Endodermal cell (in vitro differentiated cells): ENCODE results near the gene ZFTA. TPM values are rescaled to one million over a fixed set of nuclear protein-coding genes. Genes with fewer than 3 reads are reported as not detected.

ENCODE experiments used
- DNase-seq: peaks from one replicate; pipeline ENCODE4 v3.0.0-alpha.2; 2017
- H3K27ac ChIP-seq: 2 replicates; pipeline ENCODE4 v1.5.1; 2013; ENCODE audit warnings: mild to moderate bottlenecking, low read depth, low read length, moderate library complexity
- H3K27me3 ChIP-seq: 2 replicates; pipeline ENCODE4 v1.6.1; 2013; ENCODE audit warnings: mild to moderate bottlenecking, low read length, moderate library complexity; ENCODE audit not compliant: insufficient read depth, control insufficient read depth, poor library complexity, severe bottlenecking
- H3K36me3 ChIP-seq: 2 replicates; pipeline ENCODE4 v1.7.0; 2013; ENCODE audit warnings: mild to moderate bottlenecking, low read length, moderate library complexity; ENCODE audit not compliant: control insufficient read depth, insufficient read depth
- H3K4me1 ChIP-seq: one replicate; pipeline ENCODE4 v1.7.0; 2013; ENCODE audit warnings: low read length; ENCODE audit not compliant: control insufficient read depth, insufficient read depth
- H3K4me3 ChIP-seq: 2 replicates; pipeline ENCODE4 v1.5.1; 2013; ENCODE audit warnings: mild to moderate bottlenecking, low read length, moderate library complexity
- H3K9ac ChIP-seq: 2 replicates; pipeline ENCODE4 v1.6.1; 2013; ENCODE audit warnings: mild to moderate bottlenecking, low read length, moderate library complexity; ENCODE audit not compliant: poor library complexity, severe bottlenecking; ENCODE audit errors: extremely low read depth
- H3K9me3 ChIP-seq: 2 replicates; pipeline ENCODE4 v1.6.1; 2013; ENCODE audit warnings: mild to moderate bottlenecking, low read length, moderate library complexity; ENCODE audit not compliant: control insufficient read depth
- H3K27ac Mint-ChIP-seq: 2 replicates; pipeline ENCODE4 v1.8.0; 2020; ENCODE audit warnings: mixed read lengths
- H3K27me3 Mint-ChIP-seq: 2 replicates; pipeline ENCODE4 v1.8.0; 2021; ENCODE audit warnings: mild to moderate bottlenecking, mixed read lengths; ENCODE audit not compliant: insufficient read depth
- H3K36me3 Mint-ChIP-seq: 2 replicates; pipeline ENCODE4 v1.8.0; 2020; ENCODE audit warnings: low read depth, mixed read lengths
- H3K4me1 Mint-ChIP-seq: 2 replicates; pipeline ENCODE4 v1.8.0; 2020; ENCODE audit warnings: mixed read lengths
- H3K4me3 Mint-ChIP-seq: 2 replicates; pipeline ENCODE4 v1.8.0; 2020; ENCODE audit warnings: mild to moderate bottlenecking, moderate library complexity, mixed read lengths
- H3K9me3 Mint-ChIP-seq: 2 replicates; pipeline ENCODE4 v1.8.0; 2020; ENCODE audit warnings: mild to moderate bottlenecking, mixed read lengths
- CTCF ChIP-seq: fragments of 200-600 bp; sonication (generic); conservative IDR thresholded peaks from 2 replicates; pipeline ENCODE4 v1.5.0; 2021; ENCODE audit warnings: antibody characterized with exemption, mild to moderate bottlenecking
- whole genome bisulfite sequencing, 2 experiments: methylation state at CpG; one replicate each; pipeline versions ENCODE4 v1.1.5 to v1.1.7; 2013; ENCODE audit warnings: missing lambda C conversion rate in 2 of 2, mixed read lengths in 1 of 2; ENCODE audit not compliant: insufficient coverage in 1 of 2, insufficient read length in 1 of 2; 5-methylcytosine and 5-hydroxymethylcytosine counted together
- total RNA-seq, 2 donors: library from RNA; stranded (reverse); fragmentation: NEBNext Ultra II Directional in 1 of 2; extraction: Animal tissue kit (Norgen Biotek cat#: 25700) in 1 of 2; gene quantifications; 2 replicates in 1 of 2; 3 replicates in 1 of 2; pipeline ENCODE4 v1.2.1, GENCODE V29; 2021

ZFTA gene
- total RNA-seq, 2 donors from 2014 or later: 31.9 to 38.0 TPM

DNA sequence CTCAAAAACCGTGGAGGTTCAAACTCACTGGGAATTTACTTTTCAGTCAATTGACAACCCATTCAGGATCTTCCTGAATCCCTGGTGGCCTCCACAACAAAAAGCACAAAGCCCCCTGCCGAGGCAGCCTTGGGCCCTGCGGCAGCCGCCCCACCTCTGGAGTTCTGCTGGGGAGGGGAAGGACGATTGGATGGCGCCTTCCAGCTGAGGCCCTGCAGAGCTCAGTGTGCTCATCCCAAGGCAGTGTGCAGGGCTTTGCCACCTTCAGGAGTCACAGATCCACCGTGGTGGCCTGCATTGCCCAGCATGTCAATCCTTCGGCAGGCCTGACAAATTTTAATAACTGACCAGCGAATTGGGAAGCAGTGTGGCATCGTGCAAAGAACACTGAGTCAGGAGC lies 7.4 kb downstream of the ZFTA start:
- DNase-seq: peak; percentile 92
- H3K4me1 ChIP-seq: peaks cover 8% of the 10 kb centered on the region
- peak overlapping the region; percentile 90 for H3K27ac Mint-ChIP-seq
- H3K4me3 ChIP-seq: peak overlapping the region; percentile 82
- peaks cover 43% of the 10 kb centered on the region for H3K36me3 Mint-ChIP-seq
- H3K9me3 ChIP-seq: no peaks in the 10 kb centered on the region
- peak overlapping the region; percentile 84 for H3K27ac ChIP-seq
- no peaks in the 10 kb centered on the region for H3K27me3 Mint-ChIP-seq
- H3K9ac ChIP-seq: peak overlapping the region; percentile 19
- TF ChIP-seq CTCF: no peak
- no peaks in the 10 kb centered on the region for H3K27me3 ChIP-seq
- peaks cover 34% of the 10 kb centered on the region for H3K36me3 ChIP-seq
- H3K4me3 Mint-ChIP-seq: peak overlapping the region; percentile 89
- WGBS, 2 experiments: 9 to 15% methylated on average over 4 to 10 of the region's 10 CpGs
- H3K4me1 Mint-ChIP-seq: peaks cover 29% of the 10 kb centered on the region
- H3K9me3 Mint-ChIP-seq: no peaks in the 10 kb centered on the region

GRCh38 chr11:63760487-63761079 lies 8.0 kb downstream of the ZFTA start:
- Mint-ChIP-seq H3K4me1 (peaks cover 29% of the 10 kb centered on the region), H3K36me3 (peaks cover 46% of the 10 kb centered on the region), H3K27me3 (no peaks in the 10 kb centered on the region), H3K27ac (peak overlapping the region; percentile 90), H3K9me3 (no peaks in the 10 kb centered on the region), H3K4me3 (peak overlapping the region; percentile 89)
- H3K9me3 ChIP-seq: no peaks in the 10 kb centered on the region
- H3K9ac ChIP-seq: no peak overlapping the region
- peak; percentile 52 for DNase-seq
- no peaks in the 10 kb centered on the region for H3K27me3 ChIP-seq
- peaks cover 32% of the 10 kb centered on the region for H3K36me3 ChIP-seq
- H3K4me1 ChIP-seq: peaks cover 8% of the 10 kb centered on the region
- 50 to 62% methylated on average over 5 of the region's 5 CpGs for WGBS, 2 experiments
- no peak overlapping the region for H3K27ac ChIP-seq
- no peak for TF ChIP-seq CTCF
- H3K4me3 ChIP-seq: peak overlapping the region; percentile 82

DNA sequence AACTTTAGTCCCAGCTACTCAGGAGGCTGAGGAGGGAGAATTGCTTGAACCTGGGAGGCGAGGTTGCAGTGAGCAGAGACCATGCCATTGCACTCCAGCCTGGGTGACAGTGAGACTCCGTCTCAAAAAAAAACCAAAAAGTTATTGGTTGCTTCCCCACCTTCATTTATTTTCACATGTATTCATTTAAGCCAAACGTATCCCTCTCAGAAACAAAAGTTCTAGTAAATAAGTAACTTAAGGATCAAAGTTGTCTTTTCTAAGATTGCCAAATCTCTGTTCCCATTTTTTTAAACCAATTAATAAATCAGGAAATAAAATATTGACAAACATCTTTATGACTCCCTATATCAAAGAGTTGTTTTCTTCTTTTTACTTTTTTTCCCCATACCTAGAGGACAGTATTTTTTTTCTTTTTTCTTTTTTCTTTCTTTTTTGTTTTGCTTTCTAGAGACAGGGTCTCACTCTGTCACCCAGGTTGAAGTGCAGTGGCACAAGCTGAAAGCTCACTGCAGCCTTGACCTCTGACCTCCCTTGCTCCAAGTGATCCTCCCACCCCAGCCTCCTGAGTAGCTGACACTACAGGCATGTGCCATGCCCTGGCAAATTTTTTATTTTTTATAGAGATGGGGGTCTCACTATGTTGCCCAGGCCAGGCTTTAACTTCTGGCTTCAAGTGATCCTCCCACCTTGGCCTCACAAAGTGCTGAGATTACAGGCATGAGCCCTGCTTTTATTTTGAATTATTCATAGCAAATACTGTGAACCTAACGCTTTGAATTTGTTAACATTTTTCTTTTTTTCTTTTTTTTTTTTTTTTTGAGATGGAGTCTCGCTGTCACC lies 11.4 kb downstream of the ZFTA start:
- Histone ChIP-seq H3K4me3 (no peak overlapping the region), H3K9me3 (no peaks in the 10 kb centered on the region), H3K9ac (no peak overlapping the region), H3K27me3 (no peaks in the 10 kb centered on the region), H3K4me1 (peaks cover 2% of the 10 kb centered on the region), H3K36me3 (peaks cover 50% of the 10 kb centered on the region), H3K27ac (no peak overlapping the region)
- H3K27me3 Mint-ChIP-seq: no peaks in the 10 kb centered on the region
- H3K27ac Mint-ChIP-seq: no peak overlapping the region
- H3K36me3 Mint-ChIP-seq: peaks cover 68% of the 10 kb centered on the region
- no peaks in the 10 kb centered on the region for H3K9me3 Mint-ChIP-seq
- 94 to 98% methylated on average over 3 to 5 of the region's 5 CpGs for WGBS, 2 experiments
- no peak overlapping the region for H3K4me3 Mint-ChIP-seq
- TF ChIP-seq CTCF: no peak
- peaks cover 24% of the 10 kb centered on the region for H3K4me1 Mint-ChIP-seq
- no peak for DNase-seq
